GM21367 (cell line): Measurements from ENCODE around the gene RMND5B.
"Not testable (repeated sequence)": the region's sequence is repeated elsewhere in the genome, so short reads cannot be mapped to it uniquely, and the experiment has no call there.

Experiments
- ATAC-seq: cut with Tn5 transposase; IDR thresholded peaks from one replicate; pipeline ENCODE4 v1.9.1; 2021; ENCODE audit not compliant: unreplicated experiment

RMND5B gene

GRCh38 chr5:178130576-178131445 is at the start of gene RMND5B:
Gene RMND5B, plus strand, starts transcription at chr5:178131014. Its CDS starts 7,106 bp downstream, at chr5:178138120.
- ATAC-seq: peak; percentile 84

GRCh38 chr5:178081571-178082243 is 49.1 kb upstream of the RMND5B start:
- ATAC-seq: no peak

- no peak for ATAC-seq
Observed at GRCh38 chr5:178083922-178084321, 46.9 kb upstream of the RMND5B start.

GRCh38 chr5:178085316-178085715 is 45.5 kb upstream of the RMND5B start:
- ATAC-seq: no peak

GRCh38 chr5:178086266-178086665 is 44.5 kb upstream of the RMND5B start:
- ATAC-seq: no peak

- ATAC-seq: not testable (repeated sequence)
Observed at GRCh38 chr5:178087199-178087598, 43.6 kb upstream of the RMND5B start.

GRCh38 chr5:178090856-178091255 is 40.0 kb upstream of the RMND5B start:
- ATAC-seq: no peak

GRCh38 chr5:178093134-178093533 is 37.7 kb upstream of the RMND5B start:
- no peak for ATAC-seq

- ATAC-seq: no peak
Observed at GRCh38 chr5:178094345-178094744, 36.5 kb upstream of the RMND5B start.

GRCh38 chr5:178098685-178099084 is 32.1 kb upstream of the RMND5B start:
- no peak for ATAC-seq

- no peak for ATAC-seq
Observed at GRCh38 chr5:178103612-178104011, 27.2 kb upstream of the RMND5B start.

GRCh38 chr5:178104492-178104891 is 26.3 kb upstream of the RMND5B start:
- no peak for ATAC-seq

GRCh38 chr5:178106086-178106485 is 24.7 kb upstream of the RMND5B start:
- no peak for ATAC-seq

GRCh38 chr5:178106556-178107239 is 24.1 kb upstream of the RMND5B start:
- ATAC-seq: no peak

GRCh38 chr5:178107756-178108310 is 23.0 kb upstream of the RMND5B start:
- no peak for ATAC-seq

GRCh38 chr5:178108446-178108845 is 22.4 kb upstream of the RMND5B start:
- ATAC-seq: no peak

GRCh38 chr5:178108966-178109365 is 21.8 kb upstream of the RMND5B start:
- no peak for ATAC-seq

GRCh38 chr5:178110511-178110910 is 20.3 kb upstream of the RMND5B start:
- no peak for ATAC-seq

- no peak for ATAC-seq
Observed at GRCh38 chr5:178111925-178112324, 18.9 kb upstream of the RMND5B start.

- no peak for ATAC-seq
Observed at GRCh38 chr5:178112545-178112944, 18.3 kb upstream of the RMND5B start.

- peak; percentile 48 for ATAC-seq
Observed at GRCh38 chr5:178113141-178113787, 17.6 kb upstream of the RMND5B start, which contains the start of gene N4BP3. Gene N4BP3, plus strand, starts transcription at chr5:178113532. Its CDS starts 6,052 bp downstream, at chr5:178119584.
